Measurements from ENCODE around the gene POM121.
"Not testable (repeated sequence)": the region's sequence is repeated elsewhere in the genome, so short reads cannot be mapped to it uniquely, and the experiment has no call there.

The POM121 gene

DNA sequence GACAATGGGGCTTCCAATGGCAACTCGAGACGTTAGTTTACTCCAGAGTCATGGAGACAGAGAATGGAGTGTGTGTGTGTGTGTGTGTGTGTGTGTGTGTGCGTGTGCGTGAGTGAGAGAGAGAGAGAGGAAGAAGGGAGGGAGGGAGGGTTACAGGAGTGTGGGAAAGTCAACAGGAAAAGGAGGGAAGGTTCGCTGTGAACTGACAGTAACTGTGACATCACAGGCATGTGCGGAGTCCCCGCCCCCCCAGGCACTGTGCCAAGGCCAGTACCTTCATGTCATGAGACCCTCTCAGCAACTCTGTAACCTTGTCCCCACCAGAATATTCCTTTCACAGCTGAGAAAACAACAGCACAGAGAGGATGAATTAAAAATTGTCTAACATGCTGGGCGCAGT, 72.6 kb downstream of the POM121 start:
- not testable (repeated sequence) for DNase-seq (ENCODE audit: low read depth in 3 of 3)

DNA sequence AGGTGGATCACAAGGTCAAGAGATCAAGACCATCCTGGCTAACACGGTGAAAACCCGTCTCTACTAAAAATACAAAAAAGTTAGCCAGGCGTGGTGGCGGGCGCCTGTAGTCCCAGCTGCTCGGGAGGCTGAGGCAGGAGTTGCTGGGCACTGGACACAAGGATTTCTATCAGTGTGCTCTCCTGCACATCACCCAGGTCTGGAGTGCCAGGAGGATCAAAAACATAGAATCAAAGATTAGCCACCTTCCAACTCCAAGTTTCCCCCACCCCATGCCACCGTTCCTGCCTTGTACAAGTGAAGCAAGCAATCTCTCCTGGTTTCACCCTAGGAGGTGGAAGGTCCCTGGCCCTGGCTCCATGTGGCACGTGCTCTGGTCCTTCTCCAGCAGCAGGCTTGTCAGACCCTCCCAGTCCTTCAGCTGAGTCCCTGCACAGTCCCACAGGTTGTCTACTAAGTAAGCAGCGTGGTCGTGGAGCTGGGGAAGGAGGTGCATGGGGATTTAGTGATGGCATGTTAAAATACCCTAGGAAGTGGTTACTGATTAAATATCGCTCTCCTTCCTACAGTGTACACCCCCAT, 73.1 kb downstream of the POM121 start:
- DNase-seq (ENCODE audit: low read depth in 3 of 3) = not testable (repeated sequence)

All from stimulated activated CD4-positive, alpha-beta T cell treated with anti-CD3 and anti-CD28 coated beads, TNF-alpha, amount 100 ng/mL, for 4 hours (primary cell).